ENCODE measurements around the gene IFIT1. TPM values are rescaled to one million over a fixed set of nuclear protein-coding genes. Genes with fewer than 3 reads are reported as not detected.

Gene IFIT1
- total RNA-seq, 4 donors from 2014 or later = 0.61 to 12.3 (median 2.6) TPM

- WGBS, 2 donors = 0% methylated on average over 19 to 32 of the region's 48 CpGs
- peaks cover 0 to 14% (median 0%) of the 10 kb centered on the region in 3 donors for H3K36me3 ChIP-seq
- H3K4me3 ChIP-seq = peak within 1 kb of the TSS; percentile 80 to 91 (median 85)
- intact Hi-C loops (cut with DNase I) = no loop called here
- peak within 1 kb of the TSS; percentile 94 to 97 (median 94) for H3K27ac ChIP-seq
- H3K4me1 ChIP-seq = peaks cover 0 to 67% (median 18%) of the 10 kb centered on the region in 3 donors
- H3K9me3 ChIP-seq = no peaks in the 10 kb centered on the region
- TF ChIP-seq CTCF (IDR thresholded peaks at IDR 0.05) (no peak), POLR2A (IDR thresholded peaks at IDR 0.05) (peak in 2 of 4 donors; percentile 41 to 59)
- no peaks in the 10 kb centered on the region for H3K27me3 ChIP-seq
- DNase-seq = no peak
Measured at GRCh38 chr10:89414146-89414878, 21.9 kb downstream of the IFIT1 start, which contains the start of gene IFIT5. IFIT5 (plus strand) TSS chr10:89414568; CDS start chr10:89414799, 231 bp downstream.

GRCh38 chr10:89414879-89415821, 22.7 kb downstream of the IFIT1 start:
- H3K36me3 ChIP-seq = peaks cover 0 to 14% (median 0%) of the 10 kb centered on the region in 3 donors
- 1 to 2% methylated on average over 17 to 19 of the region's 66 CpGs for WGBS, 2 donors
- H3K27ac ChIP-seq = peak overlapping the region; percentile 94 to 97 (median 94)
- TF ChIP-seq POLR2A (IDR thresholded peaks at IDR 0.05) (no peak), CTCF (IDR thresholded peaks at IDR 0.05) (peak in 2 of 6 experiments; percentile 3 to 21)
- no peaks in the 10 kb centered on the region for H3K27me3 ChIP-seq
- H3K4me1 ChIP-seq = peaks cover 0 to 75% (median 18%) of the 10 kb centered on the region in 3 donors
- no peak for DNase-seq
- H3K4me3 ChIP-seq = peak overlapping the region; percentile 80 to 91 (median 85)
- intact Hi-C loops (cut with DNase I) = no loop called here
- H3K9me3 ChIP-seq = no peaks in the 10 kb centered on the region

GRCh38 chr10:89416465-89416864, 24.0 kb downstream of the IFIT1 start:
- Histone ChIP-seq H3K4me3 (no peak overlapping the region), H3K9me3 (no peaks in the 10 kb centered on the region), H3K27ac (no peak overlapping the region), H3K36me3 (peaks cover 0 to 14% (median 0%) of the 10 kb centered on the region in 3 donors), H3K27me3 (no peaks in the 10 kb centered on the region), H3K4me1 (peaks cover 6 to 79% (median 23%) of the 10 kb centered on the region in 3 donors)
- no peak for DNase-seq
- 67 to 100% methylated on average over 1 of the region's 1 CpG for WGBS, 2 donors
- intact Hi-C loops (cut with DNase I) = no loop called here
- TF ChIP-seq POLR2A (IDR thresholded peaks at IDR 0.05) (no peak), CTCF (IDR thresholded peaks at IDR 0.05) (no peak)

DNA sequence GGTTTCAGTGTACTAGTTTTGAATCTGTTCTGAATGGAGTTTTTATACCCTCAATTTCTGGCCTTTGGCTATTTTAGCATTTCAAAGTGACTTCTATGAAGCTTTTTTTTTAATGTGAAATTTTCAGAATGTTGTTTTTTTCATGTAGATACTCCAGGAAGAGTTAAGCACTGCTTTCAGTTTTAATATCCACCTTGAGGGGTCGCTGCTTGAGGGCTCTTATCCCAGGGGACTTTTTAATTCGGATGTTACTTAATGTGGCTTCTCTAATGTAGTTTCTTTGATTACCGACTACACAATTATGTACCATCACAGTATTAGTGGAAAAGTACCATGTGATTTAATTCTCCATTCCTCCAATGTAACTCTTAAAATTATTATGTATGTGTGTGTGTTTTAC, 27.1 kb downstream of the IFIT1 start:
- intact Hi-C loops (cut with DNase I) = no loop called here
- H3K36me3 ChIP-seq = peaks cover 0 to 14% (median 0%) of the 10 kb centered on the region in 3 donors
- DNase-seq = no peak
- WGBS, 2 donors = 42 to 44% methylated on average over 3 of the region's 3 CpGs
- TF ChIP-seq POLR2A (IDR thresholded peaks at IDR 0.05) = no peak
- peak in 4 of 6 experiments; percentile 28 to 41 (median 30) for TF ChIP-seq CTCF (IDR thresholded peaks at IDR 0.05)
- H3K27me3 ChIP-seq = no peaks in the 10 kb centered on the region
- no peak overlapping the region for H3K4me3 ChIP-seq
- H3K27ac ChIP-seq = peak overlapping the region in 2 of 4 donors; percentile 0 to 62
- peaks cover 6 to 75% (median 23%) of the 10 kb centered on the region in 3 donors for H3K4me1 ChIP-seq
- no peaks in the 10 kb centered on the region for H3K9me3 ChIP-seq

Measured in esophagus squamous epithelium (tissue), 5 donors.